ENCODE results near the gene C1QL1. TPM values are rescaled to one million over a fixed set of nuclear protein-coding genes. Genes with fewer than 3 reads are reported as not detected.

C1QL1 gene
- total and polyA plus RNA-seq, 2 of the 13 experiments (the other 11 are each of a cell fraction or from before 2014, with no cell fraction given) = 0.11 TPM

DNA sequence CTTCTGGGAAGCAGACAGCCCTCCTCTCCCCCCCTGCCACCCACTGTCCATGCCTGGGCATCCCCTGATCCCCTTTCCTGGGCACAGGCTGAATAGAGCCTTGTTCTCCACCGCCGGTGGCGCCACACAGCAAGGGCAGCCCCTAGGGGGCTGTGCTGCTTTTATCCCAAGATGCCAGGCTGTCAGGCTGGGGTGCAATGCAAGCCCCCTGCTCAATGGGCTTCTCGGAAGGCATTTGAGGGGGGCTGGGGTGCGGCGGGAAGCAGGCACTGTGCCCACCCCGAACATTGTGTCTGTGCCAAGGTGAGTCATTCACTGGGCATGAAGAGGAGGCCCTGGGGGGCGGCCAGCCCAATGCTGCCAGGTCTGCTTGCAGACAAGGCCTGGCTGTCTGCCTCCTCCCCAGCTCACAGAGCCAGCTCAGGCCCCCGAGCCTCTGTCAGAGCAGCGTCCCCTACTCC is 51.3 kb downstream of the C1QL1 start (continued):
- TF ChIP-seq, protein P1, sequence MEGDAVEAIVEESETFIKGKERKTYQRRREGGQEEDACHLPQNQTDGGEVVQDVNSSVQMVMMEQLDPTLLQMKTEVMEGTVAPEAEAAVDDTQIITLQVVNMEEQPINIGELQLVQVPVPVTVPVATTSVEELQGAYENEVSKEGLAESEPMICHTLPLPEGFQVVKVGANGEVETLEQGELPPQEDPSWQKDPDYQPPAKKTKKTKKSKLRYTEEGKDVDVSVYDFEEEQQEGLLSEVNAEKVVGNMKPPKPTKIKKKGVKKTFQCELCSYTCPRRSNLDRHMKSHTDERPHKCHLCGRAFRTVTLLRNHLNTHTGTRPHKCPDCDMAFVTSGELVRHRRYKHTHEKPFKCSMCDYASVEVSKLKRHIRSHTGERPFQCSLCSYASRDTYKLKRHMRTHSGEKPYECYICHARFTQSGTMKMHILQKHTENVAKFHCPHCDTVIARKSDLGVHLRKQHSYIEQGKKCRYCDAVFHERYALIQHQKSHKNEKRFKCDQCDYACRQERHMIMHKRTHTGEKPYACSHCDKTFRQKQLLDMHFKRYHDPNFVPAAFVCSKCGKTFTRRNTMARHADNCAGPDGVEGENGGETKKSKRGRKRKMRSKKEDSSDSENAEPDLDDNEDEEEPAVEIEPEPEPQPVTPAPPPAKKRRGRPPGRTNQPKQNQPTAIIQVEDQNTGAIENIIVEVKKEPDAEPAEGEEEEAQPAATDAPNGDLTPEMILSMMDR (CRISPR knock-in tag; IDR thresholded peaks at IDR 0.05) = peak; percentile 40; the same call in 1 of the 2 replicates
- no peak for TF ChIP-seq MYC (CRISPR knock-in tag; IDR thresholded peaks at IDR 0.05; ENCODE audit: borderline replicate concordance)
- TF ChIP-seq, protein P2, sequence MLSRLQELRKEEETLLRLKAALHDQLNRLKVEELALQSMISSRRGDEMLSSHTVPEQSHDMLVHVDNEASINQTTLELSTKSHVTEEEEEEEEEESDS (CRISPR knock-in tag; IDR thresholded peaks at IDR 0.05; ENCODE audit: borderline replicate concordance) = no peak
- no peak for TF ChIP-seq RFXAP (CRISPR knock-in tag; IDR thresholded peaks at IDR 0.05; ENCODE audit: borderline replicate concordance)
- TF ChIP-seq, protein P3, sequence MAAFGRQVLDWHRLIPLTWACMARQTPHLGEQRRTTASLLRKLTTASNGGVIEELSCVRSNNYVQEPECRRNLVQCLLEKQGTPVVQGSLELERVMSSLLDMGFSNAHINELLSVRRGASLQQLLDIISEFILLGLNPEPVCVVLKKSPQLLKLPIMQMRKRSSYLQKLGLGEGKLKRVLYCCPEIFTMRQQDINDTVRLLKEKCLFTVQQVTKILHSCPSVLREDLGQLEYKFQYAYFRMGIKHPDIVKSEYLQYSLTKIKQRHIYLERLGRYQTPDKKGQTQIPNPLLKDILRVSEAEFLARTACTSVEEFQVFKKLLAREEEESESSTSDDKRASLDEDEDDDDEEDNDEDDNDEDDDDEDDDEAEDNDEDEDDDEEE (CRISPR knock-in tag; IDR thresholded peaks at IDR 0.05) = no peak
- TF ChIP-seq, protein P4, sequence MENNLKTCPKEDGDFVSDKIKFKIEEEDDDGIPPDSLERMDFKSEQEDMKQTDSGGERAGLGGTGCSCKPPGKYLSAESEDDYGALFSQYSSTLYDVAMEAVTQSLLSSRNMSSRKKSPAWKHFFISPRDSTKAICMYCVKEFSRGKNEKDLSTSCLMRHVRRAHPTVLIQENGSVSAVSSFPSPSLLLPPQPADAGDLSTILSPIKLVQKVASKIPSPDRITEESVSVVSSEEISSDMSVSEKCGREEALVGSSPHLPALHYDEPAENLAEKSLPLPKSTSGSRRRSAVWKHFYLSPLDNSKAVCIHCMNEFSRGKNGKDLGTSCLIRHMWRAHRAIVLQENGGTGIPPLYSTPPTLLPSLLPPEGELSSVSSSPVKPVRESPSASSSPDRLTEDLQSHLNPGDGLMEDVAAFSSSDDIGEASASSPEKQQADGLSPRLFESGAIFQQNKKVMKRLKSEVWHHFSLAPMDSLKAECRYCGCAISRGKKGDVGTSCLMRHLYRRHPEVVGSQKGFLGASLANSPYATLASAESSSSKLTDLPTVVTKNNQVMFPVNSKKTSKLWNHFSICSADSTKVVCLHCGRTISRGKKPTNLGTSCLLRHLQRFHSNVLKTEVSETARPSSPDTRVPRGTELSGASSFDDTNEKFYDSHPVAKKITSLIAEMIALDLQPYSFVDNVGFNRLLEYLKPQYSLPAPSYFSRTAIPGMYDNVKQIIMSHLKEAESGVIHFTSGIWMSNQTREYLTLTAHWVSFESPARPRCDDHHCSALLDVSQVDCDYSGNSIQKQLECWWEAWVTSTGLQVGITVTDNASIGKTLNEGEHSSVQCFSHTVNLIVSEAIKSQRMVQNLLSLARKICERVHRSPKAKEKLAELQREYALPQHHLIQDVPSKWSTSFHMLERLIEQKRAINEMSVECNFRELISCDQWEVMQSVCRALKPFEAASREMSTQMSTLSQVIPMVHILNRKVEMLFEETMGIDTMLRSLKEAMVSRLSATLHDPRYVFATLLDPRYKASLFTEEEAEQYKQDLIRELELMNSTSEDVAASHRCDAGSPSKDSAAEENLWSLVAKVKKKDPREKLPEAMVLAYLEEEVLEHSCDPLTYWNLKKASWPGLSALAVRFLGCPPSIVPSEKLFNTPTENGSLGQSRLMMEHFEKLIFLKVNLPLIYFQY (CRISPR knock-in tag; IDR thresholded peaks at IDR 0.05; ENCODE audit: borderline replicate concordance) = no peak
- TF ChIP-seq, protein P5, sequence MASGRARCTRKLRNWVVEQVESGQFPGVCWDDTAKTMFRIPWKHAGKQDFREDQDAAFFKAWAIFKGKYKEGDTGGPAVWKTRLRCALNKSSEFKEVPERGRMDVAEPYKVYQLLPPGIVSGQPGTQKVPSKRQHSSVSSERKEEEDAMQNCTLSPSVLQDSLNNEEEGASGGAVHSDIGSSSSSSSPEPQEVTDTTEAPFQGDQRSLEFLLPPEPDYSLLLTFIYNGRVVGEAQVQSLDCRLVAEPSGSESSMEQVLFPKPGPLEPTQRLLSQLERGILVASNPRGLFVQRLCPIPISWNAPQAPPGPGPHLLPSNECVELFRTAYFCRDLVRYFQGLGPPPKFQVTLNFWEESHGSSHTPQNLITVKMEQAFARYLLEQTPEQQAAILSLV (CRISPR knock-in tag; IDR thresholded peaks at IDR 0.05; ENCODE audit: borderline replicate concordance) = no peak
- TF ChIP-seq FOSL1 (CRISPR knock-in tag; IDR thresholded peaks at IDR 0.05; ENCODE audit: borderline replicate concordance) = no peak
- no peak for TF ChIP-seq SSRP1 (CRISPR knock-in tag; IDR thresholded peaks at IDR 0.05)
- no peak for TF ChIP-seq ZNF550 (CRISPR knock-in tag; IDR thresholded peaks at IDR 0.05; ENCODE audit: borderline replicate concordance)
- TF ChIP-seq ZFP1 (CRISPR knock-in tag; IDR thresholded peaks at IDR 0.05) = no peak
- TF ChIP-seq SCMH1 (CRISPR knock-in tag; IDR thresholded peaks at IDR 0.05; ENCODE audit: borderline replicate concordance) = no peak
- no peak for TF ChIP-seq CREB1 (IDR thresholded peaks at IDR 0.05)
- no peak for TF ChIP-seq CREB1 (CRISPR knock-in tag; IDR thresholded peaks at IDR 0.05)
- TF ChIP-seq MAFG (CRISPR knock-in tag; IDR thresholded peaks at IDR 0.05) = no peak
- TF ChIP-seq, protein P6, sequence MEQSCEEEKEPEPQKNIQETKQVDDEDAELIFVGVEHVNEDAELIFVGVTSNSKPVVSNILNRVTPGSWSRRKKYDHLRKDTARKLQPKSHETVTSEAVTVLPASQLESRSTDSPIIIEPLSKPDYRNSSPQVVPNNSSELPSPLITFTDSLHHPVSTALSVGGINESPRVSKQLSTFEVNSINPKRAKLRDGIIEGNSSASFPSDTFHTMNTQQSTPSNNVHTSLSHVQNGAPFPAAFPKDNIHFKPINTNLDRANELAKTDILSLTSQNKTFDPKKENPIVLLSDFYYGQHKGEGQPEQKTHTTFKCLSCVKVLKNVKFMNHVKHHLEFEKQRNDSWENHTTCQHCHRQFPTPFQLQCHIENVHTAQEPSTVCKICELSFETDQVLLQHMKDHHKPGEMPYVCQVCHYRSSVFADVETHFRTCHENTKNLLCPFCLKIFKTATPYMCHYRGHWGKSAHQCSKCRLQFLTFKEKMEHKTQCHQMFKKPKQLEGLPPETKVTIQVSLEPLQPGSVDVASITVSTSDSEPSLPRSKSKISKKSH (CRISPR knock-in tag; IDR thresholded peaks at IDR 0.05; ENCODE audit: borderline replicate concordance) = no peak
- TF ChIP-seq CHD4 (IDR thresholded peaks at IDR 0.05; ENCODE audit: borderline replicate concordance, low read length) = 0 out of 2 replicates have a peak, but pooled peaks have one; percentile 11
- TF ChIP-seq, protein P7, sequence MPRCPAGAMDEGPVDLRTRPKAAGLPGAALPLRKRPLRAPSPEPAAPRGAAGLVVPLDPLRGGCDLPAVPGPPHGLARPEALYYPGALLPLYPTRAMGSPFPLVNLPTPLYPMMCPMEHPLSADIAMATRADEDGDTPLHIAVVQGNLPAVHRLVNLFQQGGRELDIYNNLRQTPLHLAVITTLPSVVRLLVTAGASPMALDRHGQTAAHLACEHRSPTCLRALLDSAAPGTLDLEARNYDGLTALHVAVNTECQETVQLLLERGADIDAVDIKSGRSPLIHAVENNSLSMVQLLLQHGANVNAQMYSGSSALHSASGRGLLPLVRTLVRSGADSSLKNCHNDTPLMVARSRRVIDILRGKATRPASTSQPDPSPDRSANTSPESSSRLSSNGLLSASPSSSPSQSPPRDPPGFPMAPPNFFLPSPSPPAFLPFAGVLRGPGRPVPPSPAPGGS (CRISPR knock-in tag; IDR thresholded peaks at IDR 0.05) = 0 out of 2 replicates have a peak, but pooled peaks have one; percentile 9

Measured in HepG2 (cell line).